Hematopoietic multipotent progenitor cell treated with erythropoietin and hydrocortisone succinate and interleukin-3 and kit ligand, for 6 days (in vitro differentiated cells): ENCODE measurements around the gene BEST4.
A peak's percentile ranks its signal among the peaks of the same experiment; 100 is the strongest.
"Not testable (repeated sequence)": the region's sequence is repeated elsewhere in the genome, so short reads cannot be mapped to it uniquely, and the experiment has no call there.

Experiments
- DNase-seq: peaks from one replicate; pipeline ENCODE4 v3.0.0-alpha.2; 2015

The BEST4 gene

DNA sequence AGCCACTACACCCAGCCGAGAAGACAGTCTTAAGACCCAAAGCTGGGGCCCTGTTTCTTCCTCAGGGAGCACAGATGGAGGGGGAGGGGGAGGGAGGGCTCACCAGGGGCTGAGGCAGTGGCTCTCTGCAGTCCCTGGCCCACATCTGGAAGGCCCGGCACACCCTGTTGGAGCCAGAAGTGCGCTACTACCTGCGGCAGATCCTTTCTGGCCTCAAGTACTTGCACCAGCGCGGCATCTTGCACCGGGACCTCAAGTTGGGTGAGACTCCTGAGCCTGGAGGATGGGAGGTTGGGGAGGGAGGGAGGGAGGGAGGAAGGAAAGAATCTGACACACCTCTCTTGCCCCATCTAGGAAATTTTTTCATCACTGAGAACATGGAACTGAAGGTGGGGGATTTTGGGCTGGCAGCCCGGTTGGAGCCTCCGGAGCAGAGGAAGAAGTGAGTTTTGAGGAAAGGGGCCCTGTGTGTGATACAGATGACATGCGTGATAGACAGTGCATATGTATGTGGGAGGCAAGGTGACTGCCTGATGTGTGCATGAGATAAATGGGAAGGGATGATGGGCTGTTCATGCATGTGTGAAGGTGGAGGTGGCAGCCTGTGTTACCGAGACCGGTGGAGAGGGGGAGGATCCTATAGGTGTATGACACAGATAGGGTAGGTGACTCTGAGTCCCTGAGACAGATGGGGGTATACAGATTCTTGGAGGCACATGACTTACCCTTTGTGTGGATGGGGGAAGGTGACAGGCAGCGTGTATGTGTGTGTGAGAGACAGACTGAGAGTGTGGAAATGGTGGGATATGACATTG lies 13.7 kb upstream of the BEST4 start:
- no peak for DNase-seq

GRCh38 chr1:44799770-44800584 lies 12.0 kb upstream of the BEST4 start, which contains the start of gene PLK3:
TSS of gene PLK3 (plus strand) at chr1:44800377. CDS start at chr1:44800464, 87 bp downstream.
- peak; percentile 100 for DNase-seq

DNA sequence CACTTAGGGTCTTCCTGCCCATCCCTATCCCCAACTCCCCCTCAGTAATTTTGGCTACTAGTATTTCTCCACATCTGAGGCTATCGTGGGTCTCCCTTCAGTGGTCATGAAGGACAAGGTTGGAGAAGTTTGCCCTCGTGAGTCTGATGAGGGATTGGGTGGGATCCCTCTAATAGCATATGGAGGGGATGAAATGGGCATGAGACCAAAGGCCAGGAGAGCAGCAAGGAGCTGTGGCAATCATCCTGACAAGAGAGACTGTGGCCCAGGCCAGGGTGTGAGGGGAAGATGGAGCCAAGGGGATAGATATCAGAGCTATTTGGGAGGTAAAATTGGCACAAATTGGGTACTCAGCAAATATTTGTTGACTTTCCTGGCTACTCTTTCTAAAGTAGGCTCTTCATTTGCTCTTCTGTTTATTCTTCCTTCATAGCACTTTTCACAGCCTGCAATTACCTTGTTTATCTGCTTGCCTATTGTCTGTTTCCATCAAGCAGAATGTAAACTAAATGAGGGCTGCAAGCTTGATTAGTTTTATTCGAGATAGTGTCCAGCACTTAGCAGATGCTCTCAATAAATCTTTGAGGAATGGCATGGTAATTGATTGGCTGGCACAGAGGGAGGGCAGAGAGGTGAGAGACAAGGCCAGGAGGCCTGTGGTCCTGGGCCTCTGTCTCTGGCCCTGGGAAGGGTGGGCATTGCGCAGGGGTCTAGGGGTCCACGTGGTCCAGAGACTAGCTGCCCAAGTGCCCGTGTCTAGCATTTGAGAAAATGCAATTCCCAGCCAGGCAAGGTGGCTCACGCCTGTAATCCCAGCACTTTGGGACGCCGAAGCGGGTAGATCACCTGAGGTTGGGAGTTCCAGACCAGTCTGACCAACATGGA lies 10.8 kb upstream of the BEST4 start:
- no peak for DNase-seq

- DNase-seq, result not testable (repeated sequence)
These were observed 9.9 kb upstream of the BEST4 start for GRCh38 chr1:44797886-44798285.

DNA sequence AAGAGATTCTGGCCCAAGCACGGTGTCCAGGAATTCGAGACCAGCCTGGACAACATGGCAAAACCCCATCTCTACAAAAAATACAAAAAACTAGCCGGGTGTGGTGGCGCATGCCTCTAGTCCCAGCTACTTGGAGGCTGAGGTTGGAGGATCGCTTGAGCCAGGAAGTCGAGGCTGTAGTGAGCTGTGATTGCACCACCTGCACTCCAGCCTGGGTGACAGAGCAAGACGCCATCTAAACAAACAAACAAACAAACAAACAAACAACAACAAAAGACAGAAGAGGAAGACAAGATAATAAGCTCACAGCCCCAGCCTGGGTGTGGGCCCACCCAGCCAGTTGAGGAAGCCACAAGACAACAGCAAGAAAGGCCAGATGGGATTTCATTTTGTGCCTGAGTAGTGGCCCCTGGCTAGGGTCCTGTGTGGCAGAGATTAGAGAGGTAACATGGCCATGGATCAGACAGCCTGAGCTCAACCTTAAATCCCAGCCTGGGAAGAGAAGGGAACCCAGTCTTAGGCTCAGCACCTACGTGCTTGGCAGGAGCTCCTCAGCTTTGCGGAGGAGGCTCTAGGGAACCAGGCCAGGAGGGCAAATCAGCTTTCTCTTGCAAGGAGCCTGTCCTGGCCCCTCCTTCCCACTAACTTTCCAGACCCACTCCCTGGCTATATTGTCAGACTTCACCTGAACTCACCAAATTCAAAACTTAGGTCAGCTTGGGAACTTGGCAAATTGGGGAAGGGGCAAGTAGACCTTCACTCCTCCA lies 4.9 kb upstream of the BEST4 start:
- DNase-seq, result no peak

DNA sequence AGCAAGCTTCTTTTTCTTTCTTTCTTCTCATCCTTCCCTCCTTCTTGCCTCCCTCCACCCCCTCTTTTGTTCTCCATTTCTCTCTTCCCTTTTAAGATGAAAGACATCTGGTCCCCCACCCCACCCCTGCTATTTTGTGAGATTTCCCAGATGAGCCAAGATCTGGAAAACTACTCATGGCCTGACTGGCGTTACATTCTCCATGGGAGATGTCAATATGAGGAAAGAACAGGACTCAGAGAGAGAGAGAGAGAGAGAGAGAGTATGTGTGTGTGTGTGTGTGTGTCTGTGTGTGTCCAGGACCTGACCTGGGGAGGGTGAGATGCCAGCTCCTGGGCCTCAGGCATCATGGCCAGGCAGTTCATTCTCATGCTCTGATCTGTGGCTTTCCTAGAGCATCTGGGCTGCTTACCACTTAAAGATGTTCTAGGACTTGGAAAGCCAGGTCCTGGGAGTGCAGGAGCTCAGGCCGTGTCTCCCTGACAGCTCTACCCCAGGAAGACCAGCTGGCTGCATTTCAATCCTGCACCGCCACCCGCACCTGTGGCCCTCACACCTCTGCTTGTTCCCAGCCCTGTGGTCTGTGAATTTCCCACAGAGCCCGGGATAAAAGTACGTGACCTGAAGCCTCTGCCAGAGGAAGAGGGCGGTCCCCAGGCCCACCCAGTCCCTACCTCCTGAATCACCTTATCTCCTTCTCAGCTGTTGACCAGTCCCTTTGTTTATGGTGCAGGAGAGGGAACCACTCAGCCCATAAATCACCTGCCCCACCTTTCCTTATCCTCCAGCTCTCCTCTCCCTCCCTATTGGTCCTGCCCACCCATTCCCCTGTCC lies 3.2 kb upstream of the BEST4 start:
- no peak for DNase-seq

DNA sequence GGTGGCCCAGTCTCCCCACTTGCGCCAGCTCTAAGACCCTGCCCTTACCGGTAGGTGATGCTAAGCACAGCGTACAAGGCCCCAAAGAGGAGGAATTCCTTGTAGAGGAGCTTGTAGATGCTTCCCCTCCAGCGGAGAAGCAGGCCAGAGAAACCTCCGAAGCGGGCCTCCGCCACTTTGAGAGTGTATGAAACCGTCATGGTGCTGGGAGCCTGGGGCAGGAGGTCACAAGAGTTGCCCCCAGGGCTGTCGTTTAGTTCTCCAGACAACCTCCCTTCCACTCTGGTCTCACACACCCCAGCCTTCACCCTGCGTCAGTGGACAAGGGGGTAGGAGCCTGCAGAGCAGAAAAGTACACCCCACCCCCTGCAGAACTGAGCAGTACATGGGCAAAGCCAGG lies 464 bp downstream of the BEST4 start:
- no peak for DNase-seq

DNA sequence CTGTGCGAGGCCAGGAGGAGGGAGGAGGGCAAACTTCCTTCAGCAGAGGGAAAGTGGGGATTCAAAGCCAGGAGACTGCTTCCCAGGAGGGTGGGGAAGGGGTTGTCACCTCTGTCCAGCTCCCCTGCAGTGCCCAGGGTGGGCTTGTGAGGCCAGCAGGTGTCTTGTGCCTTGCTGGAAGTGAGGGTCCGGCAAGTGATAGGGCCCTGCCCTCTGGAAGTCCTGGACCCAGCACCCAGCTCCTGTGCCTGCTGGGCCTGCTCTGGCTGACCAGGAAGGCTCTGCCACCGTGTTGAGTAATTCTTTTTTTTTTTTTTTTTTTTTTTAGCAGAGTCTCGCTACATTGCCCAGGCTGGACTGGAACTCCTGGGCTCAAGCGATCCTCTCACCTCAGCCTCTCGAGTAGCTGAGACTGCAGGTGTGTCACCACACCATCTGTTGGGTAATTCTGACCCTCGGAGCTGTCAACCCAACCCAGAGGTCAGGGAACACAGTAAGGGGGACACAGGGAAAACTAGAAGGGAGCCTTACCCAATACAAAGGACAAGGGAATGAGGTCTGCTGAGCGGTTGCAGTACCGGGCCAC lies 1.0 kb downstream of the BEST4 start:
- no peak for DNase-seq

DNA sequence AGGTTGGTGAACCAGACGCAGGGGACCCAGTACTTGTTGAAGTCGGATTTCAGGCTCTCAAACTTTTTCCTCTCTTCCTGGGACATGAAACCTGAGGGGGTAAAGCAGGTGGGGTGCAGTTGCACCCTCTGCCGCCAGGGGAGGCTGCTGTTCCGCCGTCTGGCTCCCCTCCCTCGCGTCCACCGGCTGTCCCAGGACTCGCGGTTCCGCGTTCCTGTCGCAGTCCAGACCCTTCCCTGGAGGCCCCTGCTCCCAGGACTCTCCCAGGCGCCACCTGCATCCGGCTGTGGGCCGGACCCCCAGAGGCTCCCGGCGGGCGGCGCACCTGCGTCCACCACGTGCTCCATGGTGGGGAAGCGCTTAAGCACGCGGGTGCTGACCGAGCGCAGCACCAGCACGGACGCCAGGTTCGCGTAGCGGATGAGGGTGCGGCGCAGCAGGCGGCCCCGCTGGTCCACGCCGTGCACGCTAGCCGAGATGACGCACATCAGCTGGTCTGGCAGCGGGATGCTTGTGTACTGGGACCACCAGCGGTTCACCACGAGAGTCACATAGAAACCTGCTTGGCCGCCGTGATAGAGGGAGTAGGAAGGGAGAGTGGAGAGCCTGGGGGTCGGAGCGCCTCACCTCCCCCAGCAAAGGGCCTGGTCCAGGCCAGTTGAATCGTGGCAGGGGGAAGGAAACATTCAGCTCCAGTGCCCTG lies 1.7 kb downstream of the BEST4 start:
- peak; percentile 83 for DNase-seq

- DNase-seq, result no peak
These were observed 2.4 kb downstream of the BEST4 start for GRCh38 chr1:44785501-44786137.

DNA sequence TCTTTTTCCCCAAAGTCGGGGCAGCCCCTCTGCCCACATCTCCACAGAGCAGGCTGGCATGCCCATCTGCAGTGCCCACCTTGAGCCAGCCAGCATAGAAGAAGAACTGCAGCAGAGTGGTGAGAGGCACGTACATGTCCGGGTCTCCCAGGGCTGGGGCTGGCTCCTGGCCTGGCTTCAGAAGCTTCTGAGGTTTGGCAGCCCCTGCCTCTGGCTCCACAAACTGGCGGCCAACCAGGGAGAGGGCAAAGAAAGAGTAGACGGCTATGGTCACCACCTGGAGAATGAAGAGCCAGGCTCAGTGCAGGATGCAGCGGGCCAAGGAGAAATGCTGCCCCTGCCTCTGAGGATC lies 3.0 kb downstream of the BEST4 start:
- no peak for DNase-seq

GRCh38 chr1:44784094-44785028 lies 3.6 kb downstream of the BEST4 start:
- peak; percentile 53 for DNase-seq

DNA sequence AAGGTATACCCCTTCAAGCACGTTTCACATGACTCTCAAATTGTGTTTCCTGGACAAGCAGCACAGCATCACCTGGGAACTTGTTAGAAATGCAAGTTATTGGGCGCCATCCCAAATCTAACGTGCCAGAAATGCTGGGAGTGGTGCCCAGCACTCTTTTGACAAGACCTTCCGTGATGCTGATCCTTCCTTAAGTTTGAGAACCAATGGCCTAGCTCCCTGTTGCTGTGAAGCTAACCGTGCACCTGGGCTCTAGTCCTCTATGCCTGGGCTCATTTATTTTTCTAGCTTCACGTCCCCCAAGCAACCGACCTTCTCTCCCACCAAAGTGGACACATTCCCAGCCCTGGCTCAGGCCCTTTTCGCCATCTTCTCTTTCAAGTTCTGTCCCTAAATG lies 4.3 kb downstream of the BEST4 start:
- no peak for DNase-seq

DNA sequence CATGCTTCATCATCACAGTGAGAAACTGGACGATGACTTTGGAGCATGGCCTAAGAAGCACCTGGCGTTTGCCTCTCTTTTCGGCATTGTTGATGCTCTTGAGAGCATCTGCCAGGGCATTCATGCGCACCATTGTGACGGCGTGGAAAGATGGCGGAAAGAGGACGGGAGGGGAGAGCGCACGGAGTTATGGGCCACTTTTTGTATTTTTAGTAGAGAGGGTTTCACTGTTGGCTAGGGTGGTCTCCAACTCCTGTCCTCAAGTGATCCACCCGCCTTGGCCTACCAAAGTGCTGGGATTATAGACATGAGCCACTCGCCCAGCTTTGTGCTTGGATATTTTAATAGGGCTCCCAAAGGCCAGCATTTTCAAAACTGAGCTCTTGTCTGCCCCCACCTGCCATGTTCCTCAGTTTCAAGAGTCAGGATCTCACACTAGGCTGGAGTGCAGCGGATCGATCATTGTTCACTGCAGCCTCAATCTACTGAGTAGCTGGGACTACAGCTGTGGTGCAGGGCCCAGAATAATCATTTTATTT lies 7.3 kb downstream of the BEST4 start:
- DNase-seq, result no peak

- no peak for DNase-seq
These were observed 9.0 kb downstream of the BEST4 start for GRCh38 chr1:44778705-44779576.

DNA sequence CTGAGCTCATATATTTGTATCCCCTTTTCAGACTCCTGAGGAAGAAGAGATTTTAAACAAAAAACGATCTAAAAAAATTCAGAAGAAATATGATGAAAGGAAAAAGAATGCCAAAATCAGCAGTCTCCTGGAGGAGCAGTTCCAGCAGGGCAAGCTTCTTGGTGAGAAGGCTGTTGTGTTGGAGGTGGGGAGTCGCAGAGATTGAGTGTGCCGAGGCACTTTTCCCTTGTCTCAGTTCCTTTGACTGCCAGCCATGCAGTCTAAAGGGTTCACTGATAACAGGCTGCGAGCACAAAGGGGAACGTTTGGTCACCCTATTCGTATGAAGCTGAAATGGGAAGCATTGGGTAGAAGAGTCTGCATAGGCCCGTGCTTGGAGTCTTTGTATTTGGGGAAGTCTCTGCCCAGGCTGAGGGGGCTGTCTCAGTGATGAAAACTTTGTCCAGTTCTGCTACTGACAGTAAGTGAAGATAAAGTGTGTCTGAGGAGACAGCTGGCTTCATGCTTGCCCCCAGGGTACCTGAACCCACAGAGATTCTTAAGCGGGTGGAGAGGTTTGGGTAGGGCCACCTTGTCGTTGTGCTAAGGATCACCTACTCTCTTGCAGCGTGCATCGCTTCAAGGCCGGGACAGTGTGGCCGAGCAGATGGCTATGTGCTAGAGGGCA lies 9.9 kb downstream of the BEST4 start:
- DNase-seq, result no peak

DNA sequence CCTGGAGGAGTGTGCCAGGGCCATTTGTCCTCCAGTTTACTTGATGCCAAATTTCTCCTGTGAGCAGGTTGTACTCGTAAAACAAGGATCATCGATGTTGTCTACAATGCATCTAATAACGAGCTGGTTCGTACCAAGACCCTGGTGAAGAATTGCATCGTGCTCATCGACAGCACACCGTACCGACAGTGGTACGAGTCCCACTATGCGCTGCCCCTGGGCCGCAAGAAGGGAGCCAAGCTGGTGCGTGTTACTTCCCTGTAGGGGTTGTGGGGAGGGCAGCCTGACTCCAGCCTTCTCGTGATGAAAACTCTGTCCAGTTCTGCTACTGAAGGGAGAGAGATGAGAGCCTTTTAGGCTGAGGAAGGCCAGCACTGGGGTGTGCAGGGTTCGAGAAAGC lies 10.4 kb downstream of the BEST4 start:
- no peak for DNase-seq
